Measurements from ENCODE around the gene LOXL1. TPM values are rescaled to one million over a fixed set of nuclear protein-coding genes. Genes with fewer than 3 reads are reported as not detected.
A peak's percentile ranks its signal among the peaks of the same experiment; 100 is the strongest.
"Not testable (repeated sequence)": the region's sequence is repeated elsewhere in the genome, so short reads cannot be mapped to it uniquely, and the experiment has no call there.

Gene LOXL1
- total and polyA plus RNA-seq, 4 experiments from 2014 or later: 1.6 to 13.1 (median 4.2) TPM

DNA sequence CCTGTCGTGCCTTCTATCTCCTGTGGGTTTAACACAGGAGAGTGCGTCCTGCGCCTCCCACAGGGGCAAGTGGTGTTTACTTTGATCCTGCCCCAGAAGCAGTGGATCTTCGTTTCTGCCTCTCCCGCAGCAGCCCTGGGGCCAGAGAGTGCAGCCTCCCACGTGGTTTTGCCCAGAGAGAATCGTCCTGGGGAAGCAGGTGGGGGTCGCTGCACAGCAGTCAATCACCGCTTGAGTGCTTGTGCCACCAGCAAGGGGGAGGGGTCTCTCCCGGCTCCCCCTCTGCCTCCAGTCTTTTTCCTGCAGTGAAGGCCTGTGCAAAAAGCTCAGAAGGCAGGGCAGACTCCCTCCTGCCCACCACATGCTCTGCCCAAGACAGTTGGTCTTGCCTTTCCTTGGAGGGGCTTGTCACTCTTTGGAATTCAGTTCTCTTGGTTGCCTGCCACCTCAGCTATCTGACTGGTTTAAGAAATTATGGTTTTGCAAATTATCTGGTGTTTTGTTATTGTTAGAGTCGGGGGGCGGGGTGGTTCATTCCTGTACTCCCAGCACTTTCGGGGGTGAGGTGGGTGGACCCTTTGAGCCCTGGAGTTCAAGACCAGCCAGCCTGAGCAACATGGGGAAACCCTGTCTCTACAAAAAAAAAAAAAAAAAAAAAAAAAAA, 39.0 kb downstream of the LOXL1 start:
- ChIA-PET CTCF (ENCODE audit: partially characterized antibody) (interaction anchor here (0.7 to 11.1 kb wide), 17 partner anchors 9 to 375 kb away, joined by 3 to 168 read pairs (median 4); partner anchors contain the start of genes LOXL1, PML and TBC1D21), POLR2A (ENCODE audit: partially characterized antibody) (interaction anchor here (0.7 to 1.8 kb wide), 9 partner anchors 9 to 83 kb away, joined by 3 to 16 read pairs (median 4); partner anchors contain the start of genes PML and STOML1)
- H3K9me3 Mint-ChIP-seq: no peaks in the 10 kb centered on the region
- H3K27me3 Mint-ChIP-seq: no peaks in the 10 kb centered on the region
- H3K27ac Mint-ChIP-seq: peak overlapping the region; percentile 43 to 93 (median 84)
- no peaks in the 10 kb centered on the region for H3K36me3 Mint-ChIP-seq
- H3K4me3 ChIP-seq (ENCODE audit: low read length in 2 of 2): peak overlapping the region in 1 of 2 donors; percentile 64
- H3K27ac ChIP-seq (ENCODE audit: low read depth, low read length): peak overlapping the region; percentile 24
- H3K4me3 Mint-ChIP-seq: peak overlapping the region; percentile 75 to 88 (median 84)
- intact Hi-C loops (cut with micrococcal nuclease): loop anchor here (2.0 kb wide), 2 partner anchors 30 to 38 kb away; partner anchors contain the start of genes LOXL1 and PML
- peaks cover 26% of the 10 kb centered on the region for H3K4me1 ChIP-seq (ENCODE audit: insufficient read depth, low read length)
- peaks cover 22 to 39% (median 29%) of the 10 kb centered on the region in 4 donors for H3K4me1 Mint-ChIP-seq
- H3K9me3 ChIP-seq (ENCODE audit: control insufficient read depth in 1 of 2, low read length in 2 of 2): no peaks in the 10 kb centered on the region
- peak in 2 of 5 donors; percentile 12 to 20 for DNase-seq
- no peaks in the 10 kb centered on the region for H3K27me3 ChIP-seq (ENCODE audit: insufficient read depth, low read length)
- no peaks in the 10 kb centered on the region for H3K36me3 ChIP-seq (ENCODE audit: insufficient read depth, low read length)

- ChIA-PET POLR2A (ENCODE audit: partially characterized antibody) (interaction anchor here (0.7 to 1.8 kb wide), 9 partner anchors 9 to 83 kb away, joined by 3 to 16 read pairs (median 4); partner anchors contain the start of genes PML and STOML1), CTCF (ENCODE audit: partially characterized antibody) (interaction anchor here (0.7 to 11.1 kb wide), 17 partner anchors 9 to 375 kb away, joined by 3 to 168 read pairs (median 4); partner anchors contain the start of genes LOXL1, PML and TBC1D21)
- Histone ChIP-seq H3K36me3 (ENCODE audit: insufficient read depth, low read length) (no peaks in the 10 kb centered on the region), H3K27me3 (ENCODE audit: insufficient read depth, low read length) (no peaks in the 10 kb centered on the region), H3K27ac (ENCODE audit: low read depth, low read length) (peak overlapping the region; percentile 22), H3K4me3 (ENCODE audit: low read length in 2 of 2) (peak overlapping the region in 1 of 2 donors; percentile 64), H3K4me1 (ENCODE audit: insufficient read depth, low read length) (peaks cover 25% of the 10 kb centered on the region), H3K9me3 (ENCODE audit: control insufficient read depth in 1 of 2, low read length in 2 of 2) (no peaks in the 10 kb centered on the region)
- intact Hi-C loops (cut with micrococcal nuclease): loop anchor here (2.0 kb wide), 2 partner anchors 29 to 39 kb away; partner anchors contain the start of genes LOXL1 and PML
- peak overlapping the region; percentile 56 to 88 (median 82) for H3K4me3 Mint-ChIP-seq
- peak overlapping the region; percentile 43 to 93 (median 84) for H3K27ac Mint-ChIP-seq
- peaks cover 20 to 34% (median 26%) of the 10 kb centered on the region in 4 donors for H3K4me1 Mint-ChIP-seq
- no peaks in the 10 kb centered on the region for H3K36me3 Mint-ChIP-seq
- peak in 4 of 5 donors; percentile 35 to 54 (median 44) for DNase-seq
- H3K9me3 Mint-ChIP-seq: no peaks in the 10 kb centered on the region
- H3K27me3 Mint-ChIP-seq: no peaks in the 10 kb centered on the region
Observed at GRCh38 chr15:73965758-73966113, 39.5 kb downstream of the LOXL1 start.

DNA sequence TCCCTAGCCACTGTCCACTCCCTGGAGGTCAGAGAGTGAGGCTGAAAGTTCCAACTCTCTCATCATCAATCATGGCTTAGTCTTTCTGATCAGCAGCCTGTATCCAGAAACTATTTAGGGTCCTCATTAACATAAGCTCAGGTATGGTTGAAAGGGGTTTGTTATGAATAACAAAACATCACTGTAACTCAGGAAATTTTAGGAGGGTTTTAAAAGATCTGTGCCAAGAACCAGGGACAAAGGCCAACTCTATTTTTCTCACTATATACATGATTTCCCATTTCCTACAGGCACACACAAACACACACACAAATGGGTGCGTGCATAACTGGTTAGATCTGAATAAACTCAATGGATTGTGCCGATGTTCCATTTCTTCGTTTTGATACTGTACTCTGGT, 42.2 kb downstream of the LOXL1 start:
- H3K9me3 Mint-ChIP-seq: no peaks in the 10 kb centered on the region
- intact Hi-C loops (cut with micrococcal nuclease): no loop called here
- H3K4me1 Mint-ChIP-seq: peaks cover 23 to 41% (median 30%) of the 10 kb centered on the region in 4 donors
- Histone ChIP-seq H3K9me3 (ENCODE audit: control insufficient read depth in 1 of 2, low read length in 2 of 2) (no peaks in the 10 kb centered on the region), H3K4me1 (ENCODE audit: insufficient read depth, low read length) (peaks cover 33% of the 10 kb centered on the region), H3K36me3 (ENCODE audit: insufficient read depth, low read length) (no peaks in the 10 kb centered on the region), H3K27me3 (ENCODE audit: insufficient read depth, low read length) (no peaks in the 10 kb centered on the region), H3K27ac (ENCODE audit: low read depth, low read length) (no peak overlapping the region), H3K4me3 (ENCODE audit: low read length in 2 of 2) (no peak overlapping the region)
- ChIA-PET POLR2A (ENCODE audit: partially characterized antibody) (interaction anchor here (1.0 kb wide), 1 partner anchor 12 kb away, joined by 3 read pairs; no protein-coding TSS in a partner anchor), CTCF (ENCODE audit: partially characterized antibody) (interaction anchor here (1.0 to 11.1 kb wide), 5 partner anchors 9 to 80 kb away, joined by 3 to 168 read pairs (median 10); no protein-coding TSS in a partner anchor)
- H3K36me3 Mint-ChIP-seq: no peaks in the 10 kb centered on the region
- H3K4me3 Mint-ChIP-seq: peak overlapping the region in 1 of 8 donors; percentile 17
- no peak overlapping the region for H3K27ac Mint-ChIP-seq
- no peaks in the 10 kb centered on the region for H3K27me3 Mint-ChIP-seq
- no peak for DNase-seq

DNA sequence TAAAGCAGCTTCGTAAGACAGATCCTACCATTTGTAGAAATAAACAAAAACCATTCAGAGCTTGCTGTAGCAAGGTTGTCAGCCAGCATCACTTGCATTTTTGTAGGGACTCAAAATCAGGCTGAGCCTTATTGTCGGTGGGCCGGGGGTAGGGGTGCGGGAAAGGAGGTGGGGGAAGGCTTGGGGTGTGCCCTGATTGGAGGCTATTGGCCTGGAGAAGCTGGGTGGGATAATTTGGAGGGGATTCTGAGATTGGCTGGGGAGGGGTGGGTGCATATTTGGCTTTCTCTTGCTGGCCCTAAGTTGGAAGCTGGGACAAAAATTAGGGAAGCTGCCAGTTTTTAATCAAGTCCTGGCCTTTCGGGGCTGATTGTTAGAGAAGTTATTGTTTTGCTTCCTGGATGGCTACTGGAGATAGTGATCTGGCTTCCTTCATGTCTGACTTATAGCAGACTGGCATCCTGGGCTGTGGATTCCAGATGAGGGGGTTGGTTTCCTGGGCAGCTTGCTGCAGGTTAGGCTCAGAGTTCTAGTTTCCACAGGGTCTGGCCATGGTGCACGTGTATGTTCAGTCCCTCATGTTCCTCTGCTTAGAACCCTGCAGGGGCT, 43.0 kb downstream of the LOXL1 start:
- Histone ChIP-seq H3K4me3 (ENCODE audit: low read length in 2 of 2) (no peak overlapping the region), H3K36me3 (ENCODE audit: insufficient read depth, low read length) (no peaks in the 10 kb centered on the region), H3K27ac (ENCODE audit: low read depth, low read length) (no peak overlapping the region), H3K27me3 (ENCODE audit: insufficient read depth, low read length) (no peaks in the 10 kb centered on the region), H3K4me1 (ENCODE audit: insufficient read depth, low read length) (peaks cover 33% of the 10 kb centered on the region), H3K9me3 (ENCODE audit: control insufficient read depth in 1 of 2, low read length in 2 of 2) (no peaks in the 10 kb centered on the region)
- POLR2A ChIA-PET (ENCODE audit: partially characterized antibody): no interaction called here
- H3K4me1 Mint-ChIP-seq: peaks cover 25 to 44% (median 31%) of the 10 kb centered on the region in 4 donors
- peaks cover under 1 to 1% of the 10 kb centered on the region in 2 donors for H3K27me3 Mint-ChIP-seq
- H3K27ac Mint-ChIP-seq: peak overlapping the region in 1 of 7 donors; percentile 53
- H3K4me3 Mint-ChIP-seq: no peak overlapping the region
- DNase-seq: no peak
- no peaks in the 10 kb centered on the region for H3K36me3 Mint-ChIP-seq
- no peaks in the 10 kb centered on the region for H3K9me3 Mint-ChIP-seq
- intact Hi-C loops (cut with micrococcal nuclease): no loop called here
- CTCF ChIA-PET (ENCODE audit: partially characterized antibody): interaction anchor here (0.7 to 11.1 kb wide), 6 partner anchors 10 to 810 kb away, joined by 3 to 168 read pairs (median 7); no protein-coding TSS in a partner anchor

- no peak overlapping the region for H3K27ac ChIP-seq (ENCODE audit: low read depth, low read length)
- Mint-ChIP-seq H3K4me1 (peaks cover 11 to 36% (median 23%) of the 10 kb centered on the region in 4 donors), H3K27me3 (peaks cover 16 to 20% of the 10 kb centered on the region in 2 donors), H3K36me3 (no peaks in the 10 kb centered on the region), H3K9me3 (no peaks in the 10 kb centered on the region), H3K4me3 (peak overlapping the region in 3 of 8 donors; percentile 29 to 43 (median 39)), H3K27ac (no peak overlapping the region)
- no peak overlapping the region for H3K4me3 ChIP-seq (ENCODE audit: low read length in 2 of 2)
- H3K36me3 ChIP-seq (ENCODE audit: insufficient read depth, low read length): no peaks in the 10 kb centered on the region
- H3K4me1 ChIP-seq (ENCODE audit: insufficient read depth, low read length): peaks cover 22% of the 10 kb centered on the region
- H3K9me3 ChIP-seq (ENCODE audit: control insufficient read depth in 1 of 2, low read length in 2 of 2): no peaks in the 10 kb centered on the region
- CTCF ChIA-PET (ENCODE audit: partially characterized antibody): interaction anchor here (0.6 to 11.1 kb wide), 41 partner anchors 8 to 1349 kb away, joined by 3 to 168 read pairs (median 6); partner anchors contain the start of genes PML and STOML1
- intact Hi-C loops (cut with micrococcal nuclease): loop anchor here (1.0 to 5.0 kb wide), 4 partner anchors 22 to 347 kb away; partner anchors contain the start of gene PML
- DNase-seq: peak; percentile 73 to 76 (median 76)
- POLR2A ChIA-PET (ENCODE audit: partially characterized antibody): interaction anchor here (0.7 to 1.1 kb wide), 6 partner anchors 22 to 75 kb away, joined by 3 to 7 read pairs (median 3); partner anchors contain the start of gene PML
- no peaks in the 10 kb centered on the region for H3K27me3 ChIP-seq (ENCODE audit: insufficient read depth, low read length)
Observed at GRCh38 chr15:73972984-73973682, 46.9 kb downstream of the LOXL1 start.

GRCh38 chr15:73973683-73974200, 47.5 kb downstream of the LOXL1 start:
- not testable (repeated sequence) for H3K9me3 Mint-ChIP-seq; H3K36me3 Mint-ChIP-seq; H3K27ac Mint-ChIP-seq; H3K9me3 ChIP-seq (ENCODE audit: control insufficient read depth in 1 of 2, low read length in 2 of 2); DNase-seq; H3K4me3 ChIP-seq (ENCODE audit: low read length in 2 of 2); H3K36me3 ChIP-seq (ENCODE audit: insufficient read depth, low read length); H3K27ac ChIP-seq (ENCODE audit: low read depth, low read length); H3K27me3 ChIP-seq (ENCODE audit: insufficient read depth, low read length)
- H3K4me1 ChIP-seq (ENCODE audit: insufficient read depth, low read length): peaks cover 22% of the 10 kb centered on the region
- Mint-ChIP-seq H3K4me3 (peak overlapping the region in 1 of 8 donors; percentile 29), H3K4me1 (peaks cover 11 to 30% (median 21%) of the 10 kb centered on the region in 4 donors), H3K27me3 (peaks cover 16 to 20% of the 10 kb centered on the region in 2 donors)
- POLR2A ChIA-PET (ENCODE audit: partially characterized antibody): interaction anchor here (0.8 to 1.4 kb wide), 3 partner anchors 8 to 74 kb away, joined by 4 to 7 read pairs (median 7); no protein-coding TSS in a partner anchor
- CTCF ChIA-PET (ENCODE audit: partially characterized antibody): interaction anchor here (0.8 to 11.1 kb wide), 22 partner anchors 8 to 349 kb away, joined by 3 to 168 read pairs (median 8); partner anchors contain the start of genes PML and STOML1
- intact Hi-C loops (cut with micrococcal nuclease): loop anchor here (1.0 to 5.0 kb wide), 4 partner anchors 21 to 347 kb away; partner anchors contain the start of gene PML

Measured in CD4-positive, alpha-beta memory T cell (primary cell).